H9 (cell line): ENCODE measurements around the gene LPXN. TPM values are rescaled to one million over a fixed set of nuclear protein-coding genes. Genes with fewer than 3 reads are reported as not detected.

ENCODE experiments used
- DNase-seq: peaks from one replicate; pipeline ENCODE4 v3.0.0-alpha.2; 2017
- H2AFZ ChIP-seq: one replicate; pipeline ENCODE4 v1.6.1; 2013; ENCODE audit warnings: mild to moderate bottlenecking, low read length, control low read depth, moderate library complexity
- H2AK5ac ChIP-seq: 2 replicates; pipeline ENCODE4 v1.6.1; 2013; ENCODE audit warnings: low read length, control low read depth, mixed read lengths; ENCODE audit not compliant: insufficient read length
- H2BK120ac ChIP-seq: one replicate; pipeline ENCODE4 v1.6.1; 2013; ENCODE audit warnings: low read depth, mild to moderate bottlenecking, low read length, control low read depth, inconsistent platforms; ENCODE audit not compliant: poor library complexity, severe bottlenecking
- H2BK12ac ChIP-seq: 2 replicates; pipeline ENCODE4 v1.6.1; 2013; ENCODE audit warnings: low read length, control low read depth, mixed read lengths, low read depth; ENCODE audit not compliant: insufficient read length
- H2BK15ac ChIP-seq: 2 replicates; pipeline ENCODE4 v1.6.1; 2013; ENCODE audit warnings: low read depth, low read length, control low read depth
- H2BK20ac ChIP-seq: one replicate; pipeline ENCODE4 v1.6.1; 2013; ENCODE audit warnings: low read depth, mild to moderate bottlenecking, low read length, control low read depth, inconsistent platforms; ENCODE audit not compliant: poor library complexity, severe bottlenecking
- H2BK5ac ChIP-seq: 2 replicates; pipeline ENCODE4 v1.6.1; 2013; ENCODE audit warnings: low read length, control low read depth, mixed read lengths; ENCODE audit not compliant: insufficient read length
- H3K14ac ChIP-seq: 2 replicates; pipeline ENCODE4 v1.6.1; 2013; ENCODE audit warnings: low read length, control low read depth; ENCODE audit not compliant: insufficient read depth
- H3K18ac ChIP-seq: 2 replicates; pipeline ENCODE4 v1.6.1; 2013; ENCODE audit warnings: low read depth, mild to moderate bottlenecking, mixed read lengths, low read length, control low read depth; ENCODE audit not compliant: insufficient read length
- H3K23ac ChIP-seq: 2 replicates; pipeline ENCODE4 v1.6.1; 2013; ENCODE audit warnings: low read length, control low read depth, mixed read lengths, low read depth; ENCODE audit not compliant: insufficient read length
- H3K23me2 ChIP-seq: 2 replicates; pipeline ENCODE4 v1.6.1; 2013; ENCODE audit warnings: low read depth, mild to moderate bottlenecking, mixed read lengths, low read length, control low read depth; ENCODE audit not compliant: insufficient read length, poor library complexity, severe bottlenecking
- H3K27ac ChIP-seq: 2 replicates; pipeline ENCODE4 v1.5.1; 2013; ENCODE audit warnings: low read length, control low read depth, mixed read lengths, low read depth; ENCODE audit not compliant: insufficient read length
- H3K27me3 ChIP-seq: 2 replicates; pipeline ENCODE4 v1.6.1; 2013; ENCODE audit warnings: low read length, control low read depth, inconsistent platforms; ENCODE audit not compliant: insufficient read depth
- H3K4ac ChIP-seq: 2 replicates; pipeline ENCODE4 v1.6.1; 2013; ENCODE audit warnings: low read depth, mild to moderate bottlenecking, control low read depth, inconsistent platforms, low read length, moderate library complexity
- H3K4me1 ChIP-seq: 2 replicates; pipeline ENCODE4 v1.6.1; 2013; ENCODE audit warnings: low read length, control low read depth, inconsistent platforms; ENCODE audit not compliant: insufficient read depth
- H3K4me2 ChIP-seq: 2 replicates; pipeline ENCODE4 v1.6.1; 2013; ENCODE audit warnings: low read length, control low read depth, mixed read lengths; ENCODE audit not compliant: insufficient read length, insufficient read depth
- H3K56ac ChIP-seq: 2 replicates; pipeline ENCODE4 v1.6.1; 2013; ENCODE audit warnings: low read depth, mild to moderate bottlenecking, mixed read lengths, low read length, control low read depth; ENCODE audit not compliant: insufficient read length
- H3K79me1 ChIP-seq: 2 replicates; pipeline ENCODE4 v1.6.1; 2013; ENCODE audit warnings: low read depth, mild to moderate bottlenecking, moderate library complexity, low read length, control low read depth, inconsistent platforms; ENCODE audit not compliant: insufficient read depth, poor library complexity, severe bottlenecking
- H3K79me2 ChIP-seq: 2 replicates; pipeline ENCODE4 v1.6.1; 2013; ENCODE audit warnings: low read length, control low read depth, inconsistent platforms; ENCODE audit not compliant: insufficient read depth
- H3K9ac ChIP-seq: 2 replicates; pipeline ENCODE4 v1.6.1; 2013; ENCODE audit warnings: low read length, control low read depth, mixed read lengths; ENCODE audit not compliant: insufficient read length; ENCODE audit errors: extremely low read depth
- H3K9me3 ChIP-seq: one replicate; pipeline ENCODE4 v1.6.1; 2013; ENCODE audit warnings: low read depth, low read length, inconsistent platforms; ENCODE audit not compliant: control insufficient read depth
- H3T11ph ChIP-seq: one replicate; pipeline ENCODE4 v1.6.1; 2013; ENCODE audit warnings: mild to moderate bottlenecking, low read length, control low read depth, inconsistent platforms
- H4K20me1 ChIP-seq: one replicate; pipeline ENCODE4 v1.6.1; 2013; ENCODE audit not compliant: control insufficient read depth, insufficient read length, insufficient read depth
- H4K5ac ChIP-seq: 2 replicates; pipeline ENCODE4 v1.6.1; 2013; ENCODE audit warnings: low read depth, mild to moderate bottlenecking, mixed read lengths, low read length, control low read depth; ENCODE audit not compliant: insufficient read length
- H4K8ac ChIP-seq: replicated peaks from 2 replicates; pipeline ENCODE4 v1.6.1; 2013; ENCODE audit warnings: low read length, control low read depth, mixed read lengths, low read depth; ENCODE audit not compliant: insufficient read length
- H4K91ac ChIP-seq: 2 replicates; pipeline ENCODE4 v1.6.1; 2013; ENCODE audit warnings: low read depth, mild to moderate bottlenecking, moderate library complexity, mixed read lengths, low read length, control low read depth; ENCODE audit not compliant: insufficient read length
- H3K27ac Mint-ChIP-seq, 3 experiments: 2 replicates in 2 of 3; 3 replicates in 1 of 3; pipeline ENCODE4 v1.8.0; 2020 to 2021; ENCODE audit warnings: mixed read lengths in 3 of 3, mild to moderate bottlenecking in 1 of 3, moderate library complexity in 1 of 3
- H3K27me3 Mint-ChIP-seq: 2 replicates; pipeline ENCODE4 v1.8.0; 2021; ENCODE audit warnings: low read depth, mild to moderate bottlenecking, moderate library complexity, mixed read lengths
- H3K36me3 Mint-ChIP-seq, 3 experiments: 2 replicates in 2 of 3; 3 replicates in 1 of 3; pipeline ENCODE4 v1.8.0; 2020 to 2021; ENCODE audit warnings: low read depth in 3 of 3, mixed read lengths in 3 of 3; ENCODE audit not compliant: insufficient read depth in 1 of 3
- H3K4me1 Mint-ChIP-seq, 2 experiments: 2 replicates each; pipeline ENCODE4 v1.8.0; 2020; ENCODE audit warnings: mixed read lengths in 2 of 2
- H3K4me3 Mint-ChIP-seq, 2 experiments: 2 replicates in 1 of 2; 3 replicates in 1 of 2; pipeline ENCODE4 v1.8.0; 2020 to 2021; ENCODE audit warnings: mild to moderate bottlenecking in 2 of 2, mixed read lengths in 2 of 2, moderate library complexity in 1 of 2
- H3K9me3 Mint-ChIP-seq, 2 experiments: 2 replicates in 1 of 2; 3 replicates in 1 of 2; pipeline ENCODE4 v1.8.0; 2020; ENCODE audit warnings: mild to moderate bottlenecking in 2 of 2, mixed read lengths in 2 of 2, moderate library complexity in 1 of 2
- CTCF ChIP-seq: fragments of 200-600 bp; sonication (generic); conservative IDR thresholded peaks from 3 replicates; pipeline ENCODE4 v1.8.0; 2021; ENCODE audit warnings: antibody characterized with exemption, mild to moderate bottlenecking
- WGBS: extraction: QIAGEN DNeasy Blood & Tissue Kit; methylation state at CpG from one replicate; pipeline ENCODE4 v1.1.7; 2013; ENCODE audit warnings: missing lambda C conversion rate, low lambda C conversion rate, mixed read lengths; ENCODE audit not compliant: insufficient read length; ENCODE audit errors: extremely low coverage; 5-methylcytosine and 5-hydroxymethylcytosine counted together
- total RNA-seq: library from RNA; stranded (reverse); gene quantifications from 2 replicates; pipeline ENCODE4 v1.2.1, GENCODE V29; 2021

The LPXN gene
- total RNA-seq, 1 experiment from 2014 or later: 1.4 TPM

DNA sequence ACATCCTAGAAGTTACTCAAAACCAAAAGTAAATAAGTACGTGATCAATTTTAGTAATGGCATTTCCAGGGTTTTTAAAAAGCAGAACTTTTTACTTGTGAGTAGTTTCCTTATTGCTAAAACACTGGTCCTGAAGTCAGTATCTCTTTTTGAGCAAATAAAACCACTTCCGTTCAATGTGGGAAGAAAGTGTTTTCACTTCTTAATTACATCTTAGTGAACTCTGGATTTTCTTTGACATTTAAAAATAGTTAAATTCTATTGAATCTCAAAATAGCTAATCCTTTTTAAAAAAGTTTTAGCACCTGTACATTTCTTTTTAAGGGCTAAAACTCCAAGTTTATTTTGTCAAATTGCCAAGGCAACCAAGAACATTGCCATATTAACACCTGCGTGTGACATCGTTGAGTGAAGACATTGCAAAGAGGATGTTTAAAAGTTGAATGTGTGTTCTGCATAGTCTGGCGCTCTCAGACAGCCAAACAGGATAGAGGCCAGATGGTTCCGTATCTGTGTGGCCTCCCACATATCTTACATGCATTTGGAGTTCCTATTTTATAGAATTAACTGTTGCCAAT is 50.5 kb downstream of the LPXN start:
- Histone ChIP-seq H3K23ac (no peak overlapping the region), H4K91ac (no peak overlapping the region), H4K8ac (no peak overlapping the region), H3K4me2 (no peak overlapping the region), H2AFZ (no peak overlapping the region), H3K27ac (no peak overlapping the region), H3K79me1 (no peaks in the 10 kb centered on the region), H3K4me1 (no peaks in the 10 kb centered on the region), H2BK15ac (no peak overlapping the region), H2AK5ac (no peak overlapping the region), H2BK20ac (no peak overlapping the region), H2BK5ac (no peak overlapping the region), H2BK120ac (no peak overlapping the region), H3K56ac (no peak overlapping the region), H3T11ph (no peak overlapping the region), H3K27me3 (no peaks in the 10 kb centered on the region), H3K9me3 (no peaks in the 10 kb centered on the region), H3K4ac (no peak overlapping the region), H3K9ac (no peak overlapping the region), H3K14ac (no peak overlapping the region), H3K23me2 (no peaks in the 10 kb centered on the region), H3K79me2 (no peaks in the 10 kb centered on the region), H2BK12ac (no peak overlapping the region), H4K20me1 (no peaks in the 10 kb centered on the region), H4K5ac (no peak overlapping the region), H3K18ac (no peak overlapping the region)
- no CpG with 5 or more reads among the region's 6 CpGs for WGBS
- no peak overlapping the region for H3K4me3 Mint-ChIP-seq
- H3K36me3 Mint-ChIP-seq: no peaks in the 10 kb centered on the region; a peak in 1 of 7 replicates
- peaks cover 3% of the 10 kb centered on the region; the same call in 1 of the 2 replicates for H3K27me3 Mint-ChIP-seq
- no peak overlapping the region for H3K27ac Mint-ChIP-seq
- H3K9me3 Mint-ChIP-seq: no peaks in the 10 kb centered on the region
- H3K4me1 Mint-ChIP-seq: peaks cover 9% of the 10 kb centered on the region in 2 experiments
- no peak for DNase-seq
- no peak for TF ChIP-seq CTCF
